Astrocyte (in vitro differentiated cells and primary cell): Measurements from ENCODE around the gene UNC45B. TPM values are rescaled to one million over a fixed set of nuclear protein-coding genes. Genes with fewer than 3 reads are reported as not detected.

ENCODE experiments used
- DNase-seq: peaks from one replicate; pipeline ENCODE4 v3.0.0-alpha.2; 2010; ENCODE audit warnings: low read depth
- FAIRE-seq: peaks from 2 replicates; lab custom pipeline; 2011; peaks lifted over from hg19 to GRCh38; lab: Jason Lieb, UNC
- H2AFZ ChIP-seq: 2 replicates; pipeline ENCODE4 v1.6.0; 2012; ENCODE audit warnings: low read depth, low read length, inconsistent platforms
- H3K27ac ChIP-seq: 2 replicates; pipeline ENCODE4 v1.5.1; 2011; ENCODE audit warnings: low read depth, low read length, inconsistent platforms
- H3K27me3 ChIP-seq: 2 replicates; pipeline ENCODE4 v1.6.0; 2011; ENCODE audit warnings: low read length, inconsistent platforms; ENCODE audit not compliant: insufficient read depth
- H3K36me3 ChIP-seq: 2 replicates; pipeline ENCODE4 v1.5.1; 2011; ENCODE audit warnings: low read length, inconsistent platforms; ENCODE audit not compliant: insufficient read depth
- H3K4me1 ChIP-seq: 2 replicates; pipeline ENCODE4 v1.5.1; 2011; ENCODE audit warnings: low read length, inconsistent platforms; ENCODE audit not compliant: insufficient read depth
- H3K4me2 ChIP-seq: 2 replicates; pipeline ENCODE4 v1.6.0; 2012; ENCODE audit warnings: low read length, inconsistent platforms
- H3K4me3 ChIP-seq: 2 replicates; pipeline ENCODE4 v1.5.1; 2011; ENCODE audit warnings: low read depth, mild to moderate bottlenecking, low read length, inconsistent platforms; ENCODE audit not compliant: insufficient read depth
- H3K79me2 ChIP-seq: 2 replicates; pipeline ENCODE4 v1.6.0; 2012; ENCODE audit warnings: mild to moderate bottlenecking, low read length, inconsistent platforms; ENCODE audit not compliant: insufficient read depth
- H3K9ac ChIP-seq: 2 replicates; pipeline ENCODE4 v1.6.0; 2012; ENCODE audit warnings: mild to moderate bottlenecking, low read length, inconsistent platforms
- H3K9me3 ChIP-seq: 2 replicates; pipeline ENCODE4 v1.5.1; 2012; ENCODE audit warnings: low read depth, mild to moderate bottlenecking, low read length, inconsistent platforms; ENCODE audit not compliant: insufficient read depth
- H4K20me1 ChIP-seq: 2 replicates; pipeline ENCODE4 v1.6.0; 2012; ENCODE audit warnings: low read length, inconsistent platforms; ENCODE audit not compliant: insufficient read depth
- H3K27ac Mint-ChIP-seq: one replicate; pipeline ENCODE4 v1.8.0; 2021; ENCODE audit warnings: mild to moderate bottlenecking, mixed read lengths; ENCODE audit not compliant: unreplicated experiment
- H3K27me3 Mint-ChIP-seq: one replicate; pipeline ENCODE4 v1.8.0; 2021; ENCODE audit warnings: low read depth, mixed read lengths; ENCODE audit not compliant: unreplicated experiment
- H3K36me3 Mint-ChIP-seq: one replicate; pipeline ENCODE4 v1.8.0; 2021; ENCODE audit warnings: low read depth, mixed read lengths; ENCODE audit not compliant: unreplicated experiment
- H3K4me1 Mint-ChIP-seq: one replicate; pipeline ENCODE4 v1.8.0; 2021; ENCODE audit warnings: low read depth, mixed read lengths; ENCODE audit not compliant: unreplicated experiment
- H3K4me3 Mint-ChIP-seq: one replicate; pipeline ENCODE4 v1.8.0; 2021; ENCODE audit warnings: mild to moderate bottlenecking, moderate library complexity, mixed read lengths; ENCODE audit not compliant: unreplicated experiment
- H3K9me3 Mint-ChIP-seq: one replicate; pipeline ENCODE4 v1.8.0; 2021; ENCODE audit warnings: mild to moderate bottlenecking, mixed read lengths; ENCODE audit not compliant: unreplicated experiment
- CTCF ChIP-seq: IDR thresholded peaks from 2 replicates; pipeline ENCODE4 v1.5.1; 2011; ENCODE audit warnings: low read depth, mild to moderate bottlenecking, inconsistent platforms, low read length, moderate library complexity; ENCODE audit not compliant: insufficient read depth
- EZH2 ChIP-seq: IDR thresholded peaks from 2 replicates; pipeline ENCODE4 v1.6.1; 2012; ENCODE audit warnings: mild to moderate bottlenecking, low read length, inconsistent platforms; ENCODE audit not compliant: insufficient read depth
- total RNA-seq: library from RNA; stranded (reverse); gene quantifications from 2 replicates; pipeline ENCODE4 v1.2.1, GENCODE V29; 2021

Gene UNC45B
- total RNA-seq, 1 donor from 2014 or later = 0.05 TPM

- Mint-ChIP-seq H3K4me3 (no peak overlapping the region), H3K36me3 (no peaks in the 10 kb centered on the region), H3K4me1 (no peaks in the 10 kb centered on the region), H3K9me3 (peaks cover 3% of the 10 kb centered on the region), H3K27ac (no peak overlapping the region), H3K27me3 (peaks cover 31% of the 10 kb centered on the region)
- Histone ChIP-seq H3K36me3 (no peaks in the 10 kb centered on the region), H3K4me1 (no peaks in the 10 kb centered on the region), H3K9me3 (no peaks in the 10 kb centered on the region), H2AFZ (no peak overlapping the region), H3K27me3 (no peaks in the 10 kb centered on the region), H3K4me2 (no peak overlapping the region), H3K9ac (no peak overlapping the region), H3K27ac (no peak overlapping the region), H4K20me1 (no peaks in the 10 kb centered on the region), H3K4me3 (no peak overlapping the region), H3K79me2 (no peaks in the 10 kb centered on the region)
- no peak for TF ChIP-seq CTCF
- no peak for DNase-seq
- no peak for FAIRE-seq
Observed at GRCh38 chr17:35183332-35183731, 35.7 kb downstream of the UNC45B start.

- H3K4me3 Mint-ChIP-seq = no peak overlapping the region
- no peaks in the 10 kb centered on the region for H3K27me3 ChIP-seq
- no peaks in the 10 kb centered on the region for H3K36me3 ChIP-seq
- DNase-seq = no peak
- no peaks in the 10 kb centered on the region for H3K36me3 Mint-ChIP-seq
- FAIRE-seq = no peak
- no peaks in the 10 kb centered on the region for H3K4me1 Mint-ChIP-seq
- H3K9me3 ChIP-seq = no peaks in the 10 kb centered on the region
- H2AFZ ChIP-seq = no peak overlapping the region
- H3K9me3 Mint-ChIP-seq = peaks cover 2% of the 10 kb centered on the region
- H3K4me1 ChIP-seq = no peaks in the 10 kb centered on the region
- H3K4me2 ChIP-seq = no peak overlapping the region
- no peak overlapping the region for H3K27ac Mint-ChIP-seq
- H4K20me1 ChIP-seq = no peaks in the 10 kb centered on the region
- H3K27ac ChIP-seq = no peak overlapping the region
- no peak overlapping the region for H3K9ac ChIP-seq
- TF ChIP-seq CTCF = no peak
- no peak for TF ChIP-seq EZH2
- H3K79me2 ChIP-seq = no peaks in the 10 kb centered on the region
- H3K4me3 ChIP-seq = no peak overlapping the region
- H3K27me3 Mint-ChIP-seq = peaks cover 31% of the 10 kb centered on the region
Observed at GRCh38 chr17:35184274-35184673, 36.7 kb downstream of the UNC45B start.

GRCh38 chr17:35185849-35186248 is 38.2 kb downstream of the UNC45B start:
- no peak for FAIRE-seq

More at GRCh38 chr17:35185849-35186248, 38.2 kb downstream of the UNC45B start:
- H3K79me2 ChIP-seq = no peaks in the 10 kb centered on the region
- no peaks in the 10 kb centered on the region for H3K36me3 ChIP-seq
- Mint-ChIP-seq H3K36me3 (no peaks in the 10 kb centered on the region), H3K4me3 (no peak overlapping the region), H3K27me3 (peaks cover 28% of the 10 kb centered on the region), H3K9me3 (no peaks in the 10 kb centered on the region), H3K27ac (no peak overlapping the region), H3K4me1 (peaks cover 2% of the 10 kb centered on the region)
- H3K4me3 ChIP-seq = no peak overlapping the region
- H4K20me1 ChIP-seq = no peaks in the 10 kb centered on the region
- H3K27ac ChIP-seq = no peak overlapping the region
- no peak overlapping the region for H3K9ac ChIP-seq
- no peak overlapping the region for H3K4me2 ChIP-seq
- TF ChIP-seq CTCF = no peak
- no peak for TF ChIP-seq EZH2
- H3K27me3 ChIP-seq = peaks cover under 1% of the 10 kb centered on the region
- H3K9me3 ChIP-seq = no peaks in the 10 kb centered on the region
- H3K4me1 ChIP-seq = no peaks in the 10 kb centered on the region
- H2AFZ ChIP-seq = no peak overlapping the region
- no peak for DNase-seq
